Thoracic aorta (tissue), 2 donors: ENCODE data around the gene SUFU. TPM values are rescaled to one million over a fixed set of nuclear protein-coding genes. Genes with fewer than 3 reads are reported as not detected.

Source experiments
- ATAC-seq: fragments of 150-250 bp; one replicate; pipeline ENCODE4 v1.8.0; 2017; ENCODE audit warnings: low read depth; ENCODE audit not compliant: insufficient number of reproducible peaks, low FRiP score
- DNase-seq: peaks from one replicate; pipeline ENCODE4 v3.0.0-alpha.2; 2020; ENCODE audit warnings: low spot score
- H3K27ac ChIP-seq, 2 donors: fragments of 200-600 bp; sonication (generic); 1 replicate in 1 of 2; 2 replicates in 1 of 2; pipeline ENCODE4 v1.5.1; 2016; ENCODE audit warnings: mild to moderate bottlenecking in 2 of 2, moderate library complexity in 2 of 2
- H3K27me3 ChIP-seq: fragments of 200-600 bp; sonication (generic); replicated peaks from 2 replicates; pipeline ENCODE4 v1.6.0; 2016; ENCODE audit warnings: mild to moderate bottlenecking; ENCODE audit not compliant: insufficient read depth
- H3K36me3 ChIP-seq: fragments of 200-600 bp; sonication (generic); one replicate; pipeline ENCODE4 v1.5.1; 2016
- H3K4me1 ChIP-seq, 2 donors: fragments of 200-600 bp; sonication (generic); 1 replicate in 1 of 2; 2 replicates in 1 of 2; pipeline versions ENCODE4 v1.5.1 to v1.6.0; 2016; ENCODE audit warnings: low read depth in 2 of 2, mild to moderate bottlenecking in 1 of 2; ENCODE audit not compliant: control insufficient read depth in 1 of 2
- H3K4me3 ChIP-seq: fragments of 200-600 bp; sonication (generic); 2 replicates; pipeline ENCODE4 v1.5.1; 2016; ENCODE audit warnings: mild to moderate bottlenecking
- H3K9me3 ChIP-seq: fragments of 200-600 bp; sonication (generic); 2 replicates; pipeline ENCODE4 v1.5.1; 2016
- total RNA-seq, 2 donors: library from RNA; depleted of rRNA; stranded (reverse); fragments of >200 nt; gene quantifications; one replicate each; pipeline versions ENCODE4 v1.1.0 to v1.2.3, GENCODE V29; 2016
- TF ChIP-seq, protein P1 (sequence below): fragments of 200-600 bp; sonication (generic); IDR thresholded peaks from one replicate; pipeline ENCODE4 v1.5.1; 2019; ENCODE audit warnings: antibody characterized with exemption

Gene SUFU
- total RNA-seq, 2 donors from 2014 or later, result 4.6 to 7.6 TPM

DNA sequence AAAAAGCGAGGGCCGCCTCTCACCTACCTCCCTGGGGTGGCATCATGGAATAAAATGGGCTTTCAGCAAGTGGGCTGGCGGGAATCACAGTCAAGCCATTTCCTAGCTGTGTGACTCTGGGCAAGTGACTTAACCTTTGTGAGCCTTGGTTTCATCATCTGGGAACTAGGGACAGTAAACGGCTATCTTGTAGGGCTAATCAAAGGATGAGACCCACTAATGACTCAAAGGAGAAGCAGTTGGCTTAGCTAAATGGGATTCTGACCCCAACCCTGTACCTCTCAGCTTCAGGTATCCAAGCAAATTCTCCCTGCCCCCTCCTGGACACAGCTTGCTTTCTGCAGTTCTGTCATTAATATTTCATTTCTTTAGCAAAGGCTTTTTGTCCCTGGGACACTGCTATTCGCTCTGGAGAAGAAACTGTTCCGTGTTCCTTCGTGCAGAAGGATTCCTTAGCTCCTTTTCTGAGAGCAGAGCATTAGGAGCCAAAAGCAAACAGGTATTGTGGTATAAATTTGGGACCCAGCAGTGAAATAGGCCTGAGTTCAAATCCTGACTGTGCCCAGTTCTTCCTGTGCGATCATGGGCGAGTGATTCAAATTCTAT is 166.4 kb downstream of the SUFU start:
- H3K36me3 ChIP-seq, result no peaks in the 10 kb centered on the region
- H3K4me1 ChIP-seq, result peaks cover 24 to 33% of the 10 kb centered on the region in 2 donors
- no peak for DNase-seq
- H3K27me3 ChIP-seq, result no peaks in the 10 kb centered on the region
- no peak for ATAC-seq
- H3K27ac ChIP-seq, result peak overlapping the region; percentile 30 to 78
- no peak overlapping the region for H3K4me3 ChIP-seq
- H3K9me3 ChIP-seq, result no peaks in the 10 kb centered on the region
- TF ChIP-seq, protein P1, sequence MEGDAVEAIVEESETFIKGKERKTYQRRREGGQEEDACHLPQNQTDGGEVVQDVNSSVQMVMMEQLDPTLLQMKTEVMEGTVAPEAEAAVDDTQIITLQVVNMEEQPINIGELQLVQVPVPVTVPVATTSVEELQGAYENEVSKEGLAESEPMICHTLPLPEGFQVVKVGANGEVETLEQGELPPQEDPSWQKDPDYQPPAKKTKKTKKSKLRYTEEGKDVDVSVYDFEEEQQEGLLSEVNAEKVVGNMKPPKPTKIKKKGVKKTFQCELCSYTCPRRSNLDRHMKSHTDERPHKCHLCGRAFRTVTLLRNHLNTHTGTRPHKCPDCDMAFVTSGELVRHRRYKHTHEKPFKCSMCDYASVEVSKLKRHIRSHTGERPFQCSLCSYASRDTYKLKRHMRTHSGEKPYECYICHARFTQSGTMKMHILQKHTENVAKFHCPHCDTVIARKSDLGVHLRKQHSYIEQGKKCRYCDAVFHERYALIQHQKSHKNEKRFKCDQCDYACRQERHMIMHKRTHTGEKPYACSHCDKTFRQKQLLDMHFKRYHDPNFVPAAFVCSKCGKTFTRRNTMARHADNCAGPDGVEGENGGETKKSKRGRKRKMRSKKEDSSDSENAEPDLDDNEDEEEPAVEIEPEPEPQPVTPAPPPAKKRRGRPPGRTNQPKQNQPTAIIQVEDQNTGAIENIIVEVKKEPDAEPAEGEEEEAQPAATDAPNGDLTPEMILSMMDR, result no peak

DNA sequence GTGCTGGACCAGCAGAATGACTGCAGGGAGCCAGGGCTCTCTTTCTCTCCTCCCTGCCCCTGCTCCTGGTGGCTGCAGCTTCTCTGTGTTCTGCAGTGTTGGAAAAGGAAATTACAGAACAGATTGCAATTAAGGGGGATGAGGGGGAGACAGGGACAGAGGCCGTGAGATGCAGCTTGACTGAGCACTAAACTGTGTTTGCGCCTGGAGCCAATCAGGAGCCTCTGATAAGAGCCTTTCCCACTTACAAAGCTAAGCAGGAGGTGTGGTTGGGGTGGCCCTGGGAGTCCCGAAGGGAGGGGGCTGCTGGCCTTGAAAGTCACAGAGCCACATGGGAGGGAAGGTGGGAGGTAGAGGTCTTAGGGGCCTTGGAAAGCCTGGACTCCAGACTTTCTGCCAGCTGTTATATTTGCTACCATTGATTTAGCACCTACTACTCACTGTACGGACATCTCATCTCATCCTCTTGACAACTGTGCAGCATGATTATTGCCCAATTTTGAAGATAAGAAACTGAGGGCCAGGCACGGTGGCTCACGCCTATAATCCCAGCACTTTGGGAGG is 167.2 kb downstream of the SUFU start:
- no peaks in the 10 kb centered on the region for H3K36me3 ChIP-seq
- TF ChIP-seq, protein P1, result no peak
- no peak overlapping the region for H3K27ac ChIP-seq
- DNase-seq, result no peak
- H3K27me3 ChIP-seq, result no peaks in the 10 kb centered on the region
- H3K4me1 ChIP-seq, result peaks cover 31 to 41% of the 10 kb centered on the region in 2 donors
- ATAC-seq, result no peak
- H3K4me3 ChIP-seq, result no peak overlapping the region
- H3K9me3 ChIP-seq, result no peaks in the 10 kb centered on the region

GRCh38 chr10:102673236-102673818 is 169.6 kb downstream of the SUFU start:
- H3K27ac ChIP-seq, result peak overlapping the region; percentile 72 to 77
- H3K27me3 ChIP-seq, result no peaks in the 10 kb centered on the region
- H3K36me3 ChIP-seq, result no peaks in the 10 kb centered on the region
- TF ChIP-seq, protein P1, result no peak
- H3K4me3 ChIP-seq, result peak overlapping the region; percentile 68
- H3K9me3 ChIP-seq, result no peaks in the 10 kb centered on the region
- H3K4me1 ChIP-seq, result peaks cover 39 to 46% of the 10 kb centered on the region in 2 donors
- DNase-seq (no peak), ATAC-seq (no peak)

DNA sequence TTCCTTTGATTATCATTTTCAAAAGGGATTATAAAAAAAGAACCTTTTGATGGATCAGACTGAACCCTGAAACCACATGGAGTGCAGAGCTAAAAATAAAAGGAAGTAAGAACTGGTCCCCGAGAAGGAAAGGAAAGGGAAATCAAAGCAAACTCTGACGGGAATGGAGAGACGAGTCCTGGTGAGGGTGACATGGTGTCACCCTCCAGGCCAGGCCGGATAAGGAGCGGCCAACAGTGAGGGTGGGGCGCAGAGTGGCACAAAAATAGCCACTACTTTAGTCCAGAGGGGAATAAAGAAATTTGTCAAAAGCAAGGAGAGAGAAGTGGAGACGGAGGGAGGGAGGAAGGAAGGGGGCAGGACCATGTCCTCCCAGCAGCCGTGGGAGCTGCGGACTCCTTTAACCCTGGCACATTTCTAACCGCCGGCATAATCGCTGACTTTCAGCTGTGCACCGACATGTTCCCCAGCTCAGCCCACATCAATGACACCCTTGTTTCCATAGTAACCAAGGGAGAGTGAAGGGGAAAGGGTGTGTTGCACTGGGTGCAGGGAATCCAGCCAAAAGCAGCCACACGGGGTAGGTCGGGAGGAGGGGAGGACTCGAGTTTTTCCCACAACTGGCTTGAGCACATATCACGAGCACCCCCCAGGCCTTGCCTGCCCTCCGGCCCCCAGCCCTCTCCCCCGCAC is 170.2 kb downstream of the SUFU start:
- ATAC-seq, result peak; percentile 71
- Histone ChIP-seq H3K9me3 (no peaks in the 10 kb centered on the region), H3K4me1 (peaks cover 40 to 43% of the 10 kb centered on the region in 2 donors), H3K27ac (peak overlapping the region; percentile 72 to 77), H3K36me3 (no peaks in the 10 kb centered on the region), H3K4me3 (peak overlapping the region; percentile 68), H3K27me3 (no peaks in the 10 kb centered on the region)
- DNase-seq, result peak; percentile 49
- TF ChIP-seq, protein P1, result no peak

DNA sequence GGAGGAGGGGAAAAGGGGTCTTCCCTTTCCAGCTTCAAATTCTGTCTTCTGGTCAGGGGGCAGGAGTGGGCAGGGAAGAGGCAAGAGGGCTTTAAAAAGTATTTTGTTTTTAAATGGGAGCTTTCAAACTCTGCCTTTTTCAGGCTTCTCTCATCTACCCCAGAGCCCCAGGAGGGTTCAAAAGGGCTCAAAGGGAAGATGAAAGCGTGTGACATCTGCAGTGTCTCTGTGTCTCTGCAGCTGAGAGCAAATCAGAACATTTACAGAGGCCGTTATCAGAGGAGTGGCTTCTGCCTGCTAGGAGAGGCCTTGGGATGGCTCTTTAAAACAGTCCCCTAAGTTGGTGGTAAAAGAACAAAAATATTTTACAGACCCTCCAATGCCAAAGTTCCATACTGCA is 170.8 kb downstream of the SUFU start:
- peak overlapping the region; percentile 72 to 77 for H3K27ac ChIP-seq
- ATAC-seq, result no peak
- H3K4me3 ChIP-seq, result peak overlapping the region; percentile 68
- no peak for DNase-seq
- no peaks in the 10 kb centered on the region for H3K36me3 ChIP-seq
- no peaks in the 10 kb centered on the region for H3K9me3 ChIP-seq
- TF ChIP-seq, protein P1, result no peak
- peaks cover 36 to 37% of the 10 kb centered on the region in 2 donors for H3K4me1 ChIP-seq
- H3K27me3 ChIP-seq, result no peaks in the 10 kb centered on the region
